OCI-LY1 (cell line): ENCODE measurements around the gene ELMOD1.

Experiments
- H2AFZ ChIP-seq: fragments of 200-600 bp; sonication (generic), shearing (Covaris generic); 2 replicates; pipeline ENCODE4 v1.6.0; 2014; ENCODE audit warnings: antibody characterized with exemption, mild to moderate bottlenecking, low read length
- H3F3A ChIP-seq: fragments of 200-600 bp; sonication (generic), shearing (Covaris generic); 2 replicates; pipeline ENCODE4 v1.6.0; 2014; ENCODE audit warnings: mild to moderate bottlenecking, antibody characterized with exemption, low read length, moderate library complexity; ENCODE audit not compliant: insufficient read depth
- H3K27ac ChIP-seq: fragments of 200-600 bp; sonication (generic); 2 replicates; pipeline ENCODE4 v1.5.1; 2014; ENCODE audit warnings: low read length, mixed run types, mild to moderate bottlenecking, low read depth; ENCODE audit not compliant: poor library complexity, severe bottlenecking
- H3K27me3 ChIP-seq: fragments of 200-600 bp; sonication (generic); 2 replicates; pipeline ENCODE4 v1.6.0; 2014; ENCODE audit warnings: antibody characterized with exemption, mild to moderate bottlenecking, low read length, moderate library complexity; ENCODE audit not compliant: insufficient read depth
- H3K36me3 ChIP-seq: fragments of 200-600 bp; sonication (generic); 2 replicates; pipeline ENCODE4 v1.6.1; 2014; ENCODE audit warnings: mild to moderate bottlenecking, antibody characterized with exemption, low read length, moderate library complexity, mixed read lengths; ENCODE audit not compliant: insufficient read depth
- H3K4me1 ChIP-seq: fragments of 200-600 bp; sonication (generic); 2 replicates; pipeline ENCODE4 v1.5.1; 2014; ENCODE audit warnings: mild to moderate bottlenecking, low read length, moderate library complexity; ENCODE audit not compliant: insufficient read depth, severe bottlenecking
- H3K4me2 ChIP-seq: fragments of 200-600 bp; sonication (generic), shearing (Covaris generic); 2 replicates; pipeline ENCODE4 v1.6.1; 2014; ENCODE audit warnings: low read length
- H3K4me3 ChIP-seq: fragments of 200-600 bp; sonication (generic); 2 replicates; pipeline ENCODE4 v1.5.1; 2014; ENCODE audit warnings: low read length, low read depth, mild to moderate bottlenecking, mixed read lengths; ENCODE audit not compliant: poor library complexity, severe bottlenecking
- H3K79me2 ChIP-seq: fragments of 200-600 bp; shearing (Covaris generic); 2 replicates; pipeline ENCODE4 v1.6.1; 2016; ENCODE audit warnings: mixed run types, low read length, mixed read lengths; ENCODE audit not compliant: insufficient read depth
- H3K9ac ChIP-seq: fragments of 200-600 bp; sonication (generic), shearing (Covaris generic); 2 replicates; pipeline ENCODE4 v1.6.1; 2014; ENCODE audit warnings: mild to moderate bottlenecking, low read length, mixed read lengths
- H3K9me2 ChIP-seq: fragments of 200-600 bp; sonication (generic), shearing (Covaris generic); 2 replicates; pipeline ENCODE4 v1.6.1; 2014; ENCODE audit warnings: low read depth, mild to moderate bottlenecking, low read length, mixed read lengths
- H3K9me3 ChIP-seq: fragments of 200-600 bp; shearing (Covaris generic); 2 replicates; pipeline ENCODE4 v1.6.1; 2014; ENCODE audit warnings: low read length, mixed read lengths
- H4K20me1 ChIP-seq: fragments of 200-600 bp; sonication (generic), shearing (Covaris generic); 2 replicates; pipeline ENCODE4 v1.6.0; 2016; ENCODE audit warnings: mild to moderate bottlenecking, low read length; ENCODE audit not compliant: insufficient read depth
- CTCF ChIP-seq: fragments of 200-600 bp; sonication (generic), shearing (Covaris generic); IDR thresholded peaks from 2 replicates; pipeline ENCODE4 v1.5.1; 2017; ENCODE audit warnings: mild to moderate bottlenecking, antibody characterized with exemption, low read length, moderate library complexity, mixed read lengths
- EZH2 ChIP-seq: fragments of 200-600 bp; sonication (generic), shearing (Covaris generic); IDR thresholded peaks from 2 replicates; pipeline ENCODE4 v1.8.0; 2017; ENCODE audit warnings: borderline replicate concordance, mixed run types, mild to moderate bottlenecking, antibody characterized with exemption, low read length, moderate library complexity, mixed read lengths

The ELMOD1 gene

GRCh38 chr11:107549253-107549953 lies 41.5 kb upstream of the ELMOD1 start:
- H3K36me3 ChIP-seq: peaks cover 39% of the 10 kb centered on the region; the same call in 1 of the 2 replicates
- H3K79me2 ChIP-seq: no peaks in the 10 kb centered on the region
- TF ChIP-seq CTCF (peak; percentile 85), EZH2 (no peak)

GRCh38 chr11:107549954-107550285 lies 41.0 kb upstream of the ELMOD1 start:
- Histone ChIP-seq H3K36me3 (peaks cover 39% of the 10 kb centered on the region; the same call in 1 of the 2 replicates), H3K9ac (no peak overlapping the region), H3K4me1 (no peaks in the 10 kb centered on the region), H3K27me3 (no peaks in the 10 kb centered on the region), H3K4me2 (no peak overlapping the region), H3K79me2 (no peaks in the 10 kb centered on the region), H3K27ac (no peak overlapping the region), H3F3A (no peaks in the 10 kb centered on the region), H3K9me3 (no peaks in the 10 kb centered on the region), H2AFZ (no peak overlapping the region), H4K20me1 (no peaks in the 10 kb centered on the region), H3K9me2 (no peaks in the 10 kb centered on the region), H3K4me3 (no peak overlapping the region)
- no peak for TF ChIP-seq EZH2
- no peak for TF ChIP-seq CTCF

More at GRCh38 chr11:107549253-107549953, 41.5 kb upstream of the ELMOD1 start:
- Histone ChIP-seq H3K9me3 (no peaks in the 10 kb centered on the region), H3F3A (no peaks in the 10 kb centered on the region), H3K9me2 (no peaks in the 10 kb centered on the region), H3K27ac (no peak overlapping the region), H3K9ac (no peak overlapping the region), H2AFZ (no peak overlapping the region), H4K20me1 (no peaks in the 10 kb centered on the region), H3K4me3 (no peak overlapping the region), H3K27me3 (no peaks in the 10 kb centered on the region), H3K4me1 (no peaks in the 10 kb centered on the region), H3K4me2 (no peak overlapping the region)

- Histone ChIP-seq H3K27me3 (no peaks in the 10 kb centered on the region), H3K4me2 (no peak overlapping the region), H3F3A (no peaks in the 10 kb centered on the region), H3K4me3 (no peak overlapping the region), H3K9ac (no peak overlapping the region), H3K79me2 (no peaks in the 10 kb centered on the region), H3K36me3 (peaks cover 39% of the 10 kb centered on the region; the same call in 1 of the 2 replicates), H4K20me1 (no peaks in the 10 kb centered on the region), H3K27ac (no peak overlapping the region), H3K9me3 (no peaks in the 10 kb centered on the region), H3K4me1 (no peaks in the 10 kb centered on the region), H2AFZ (no peak overlapping the region), H3K9me2 (no peaks in the 10 kb centered on the region)
- no peak for TF ChIP-seq EZH2
- TF ChIP-seq CTCF: no peak
Measured at GRCh38 chr11:107550304-107550703, 40.6 kb upstream of the ELMOD1 start.
